Spleen (tissue), 7 donors: Measurements from ENCODE around the gene DSCAML1.

Experiments
- POLR2A ChIP-seq, 3 donors: fragments of 450-650 bp; IDR thresholded peaks; one replicate each; pipeline ENCODE4 v1.5.1; 2017; ENCODE audit warnings: antibody characterized with exemption in 3 of 3, mild to moderate bottlenecking in 1 of 3
- POLR2AphosphoS5 ChIP-seq, 3 donors: sonication (generic); formaldehyde crosslinking; IDR thresholded peaks; one replicate each; pipeline ENCODE4 v1.5.1; 2017; ENCODE audit warnings: antibody characterized with exemption in 3 of 3
- TF ChIP-seq, protein P1 (sequence below), 11 experiments: fragments of 200-600 bp in 7 of 11; fragments of 450-650 bp in 4 of 11; sonication (generic) in 4 of 11; IDR thresholded peaks in 8 of 11; conservative IDR thresholded peaks in 3 of 11; 1 replicate in 7 of 11; 2 replicates in 4 of 11; pipeline versions ENCODE4 v1.4.0 to v1.8.0; 2016 to 2021; ENCODE audit warnings: antibody characterized with exemption in 11 of 11, inconsistent platforms in 4 of 11, mild to moderate bottlenecking in 1 of 11
- donor health status: DM: no; HTN: no; CAD: no; lungs with moderate emphysema.
- donor health status: DM: no; HTN: no; CAD: no.
- donor health status: DM: no; HTN: no; CAD: no.

- TF ChIP-seq, protein P1, sequence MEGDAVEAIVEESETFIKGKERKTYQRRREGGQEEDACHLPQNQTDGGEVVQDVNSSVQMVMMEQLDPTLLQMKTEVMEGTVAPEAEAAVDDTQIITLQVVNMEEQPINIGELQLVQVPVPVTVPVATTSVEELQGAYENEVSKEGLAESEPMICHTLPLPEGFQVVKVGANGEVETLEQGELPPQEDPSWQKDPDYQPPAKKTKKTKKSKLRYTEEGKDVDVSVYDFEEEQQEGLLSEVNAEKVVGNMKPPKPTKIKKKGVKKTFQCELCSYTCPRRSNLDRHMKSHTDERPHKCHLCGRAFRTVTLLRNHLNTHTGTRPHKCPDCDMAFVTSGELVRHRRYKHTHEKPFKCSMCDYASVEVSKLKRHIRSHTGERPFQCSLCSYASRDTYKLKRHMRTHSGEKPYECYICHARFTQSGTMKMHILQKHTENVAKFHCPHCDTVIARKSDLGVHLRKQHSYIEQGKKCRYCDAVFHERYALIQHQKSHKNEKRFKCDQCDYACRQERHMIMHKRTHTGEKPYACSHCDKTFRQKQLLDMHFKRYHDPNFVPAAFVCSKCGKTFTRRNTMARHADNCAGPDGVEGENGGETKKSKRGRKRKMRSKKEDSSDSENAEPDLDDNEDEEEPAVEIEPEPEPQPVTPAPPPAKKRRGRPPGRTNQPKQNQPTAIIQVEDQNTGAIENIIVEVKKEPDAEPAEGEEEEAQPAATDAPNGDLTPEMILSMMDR (IDR thresholded peaks at IDR 0.05 in 8 of 11, conservative IDR thresholded peaks at IDR 0.05 in 3 of 11): no peak
- TF ChIP-seq POLR2A (IDR thresholded peaks at IDR 0.05) (no peak), POLR2AphosphoS5 (IDR thresholded peaks at IDR 0.05) (no peak)
These were observed 277.4 kb downstream of the DSCAML1 start for GRCh38 chr11:117519590-117519989.
